ENCODE data around the gene IDI1. TPM values are rescaled to one million over a fixed set of nuclear protein-coding genes. Genes with fewer than 3 reads are reported as not detected.

IDI1 gene
- total RNA-seq, 1 experiment from 2014 or later = 44.7 TPM

DNA sequence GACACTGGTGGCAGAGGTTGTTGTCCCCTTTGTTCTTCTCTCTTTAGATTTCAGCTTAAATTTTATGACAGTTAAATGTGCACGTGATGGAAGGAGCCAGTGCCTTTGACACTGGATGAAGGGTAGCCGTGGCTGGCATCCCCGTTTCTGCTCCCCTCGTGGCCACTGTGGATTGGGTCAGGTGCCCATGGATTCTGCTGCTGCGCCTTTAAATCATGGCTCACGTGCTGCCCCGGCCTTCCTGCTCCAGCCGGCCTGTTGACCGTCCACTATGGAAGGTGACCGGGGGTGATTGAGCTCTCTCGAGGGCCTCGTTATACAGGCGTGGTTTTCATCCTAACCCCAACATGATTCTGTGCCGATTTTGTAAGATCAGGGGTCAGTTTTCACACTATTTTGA lies 41.8 kb upstream of the IDI1 start:
- H3K79me1 ChIP-seq (ENCODE audit: insufficient read depth, low read depth, low read length, poor library complexity, severe bottlenecking) = no peaks in the 10 kb centered on the region
- H2BK12ac ChIP-seq (ENCODE audit: insufficient read length, low read depth, low read length) = no peak overlapping the region
- no peaks in the 10 kb centered on the region for H3K27me3 ChIP-seq (ENCODE audit: insufficient read depth, low read length)
- no peaks in the 10 kb centered on the region for H3K4me1 Mint-ChIP-seq
- H3K9ac ChIP-seq (ENCODE audit: extremely low read depth, insufficient read length, low read length) = no peak overlapping the region
- no peaks in the 10 kb centered on the region for H3K9me3 ChIP-seq (ENCODE audit: control insufficient read depth, low read depth, low read length)
- H3K9me3 Mint-ChIP-seq = no peaks in the 10 kb centered on the region; a peak in 1 of 5 replicates
- no peak overlapping the region for H3K56ac ChIP-seq (ENCODE audit: insufficient read length, low read depth, low read length)
- no peak overlapping the region for H3K23ac ChIP-seq (ENCODE audit: insufficient read length, low read depth, low read length)
- H3K4me3 Mint-ChIP-seq = no peak overlapping the region
- no CpG with 5 or more reads among the region's 14 CpGs for WGBS (ENCODE audit: extremely low coverage, insufficient read length, low lambda C conversion rate)
- H3K27me3 Mint-ChIP-seq (ENCODE audit: low read depth) = no peaks in the 10 kb centered on the region
- no peak overlapping the region for H4K91ac ChIP-seq (ENCODE audit: insufficient read length, low read depth, low read length)
- H3K18ac ChIP-seq (ENCODE audit: insufficient read length, low read depth, low read length) = no peak overlapping the region
- H3K23me2 ChIP-seq (ENCODE audit: insufficient read length, low read depth, low read length, poor library complexity, severe bottlenecking) = no peaks in the 10 kb centered on the region
- H2AK5ac ChIP-seq (ENCODE audit: insufficient read length, low read length) = no peak overlapping the region
- no peak overlapping the region for H3K27ac ChIP-seq (ENCODE audit: insufficient read length, low read depth, low read length)
- no peak overlapping the region for H2AFZ ChIP-seq (ENCODE audit: low read length)
- no peak overlapping the region for H2BK120ac ChIP-seq (ENCODE audit: low read depth, low read length, poor library complexity, severe bottlenecking)
- no peaks in the 10 kb centered on the region for H4K20me1 ChIP-seq (ENCODE audit: control insufficient read depth, insufficient read depth, insufficient read length)
- H3T11ph ChIP-seq (ENCODE audit: low read length) = no peak overlapping the region
- no peak overlapping the region for H3K4ac ChIP-seq (ENCODE audit: low read depth, low read length)
- TF ChIP-seq, protein P1, sequence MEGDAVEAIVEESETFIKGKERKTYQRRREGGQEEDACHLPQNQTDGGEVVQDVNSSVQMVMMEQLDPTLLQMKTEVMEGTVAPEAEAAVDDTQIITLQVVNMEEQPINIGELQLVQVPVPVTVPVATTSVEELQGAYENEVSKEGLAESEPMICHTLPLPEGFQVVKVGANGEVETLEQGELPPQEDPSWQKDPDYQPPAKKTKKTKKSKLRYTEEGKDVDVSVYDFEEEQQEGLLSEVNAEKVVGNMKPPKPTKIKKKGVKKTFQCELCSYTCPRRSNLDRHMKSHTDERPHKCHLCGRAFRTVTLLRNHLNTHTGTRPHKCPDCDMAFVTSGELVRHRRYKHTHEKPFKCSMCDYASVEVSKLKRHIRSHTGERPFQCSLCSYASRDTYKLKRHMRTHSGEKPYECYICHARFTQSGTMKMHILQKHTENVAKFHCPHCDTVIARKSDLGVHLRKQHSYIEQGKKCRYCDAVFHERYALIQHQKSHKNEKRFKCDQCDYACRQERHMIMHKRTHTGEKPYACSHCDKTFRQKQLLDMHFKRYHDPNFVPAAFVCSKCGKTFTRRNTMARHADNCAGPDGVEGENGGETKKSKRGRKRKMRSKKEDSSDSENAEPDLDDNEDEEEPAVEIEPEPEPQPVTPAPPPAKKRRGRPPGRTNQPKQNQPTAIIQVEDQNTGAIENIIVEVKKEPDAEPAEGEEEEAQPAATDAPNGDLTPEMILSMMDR (conservative IDR thresholded peaks at IDR 0.05) = no peak
- H3K4me2 ChIP-seq (ENCODE audit: insufficient read depth, insufficient read length, low read length) = no peak overlapping the region
- H2BK5ac ChIP-seq (ENCODE audit: insufficient read length, low read length) = no peak overlapping the region
- no peak for DNase-seq
- no peaks in the 10 kb centered on the region for H3K4me1 ChIP-seq (ENCODE audit: insufficient read depth, low read length)
- H3K36me3 Mint-ChIP-seq (ENCODE audit: insufficient read depth in 1 of 3, low read depth in 3 of 3) = peaks cover 14 to 46% (median 32%) of the 10 kb centered on the region in 3 experiments; a peak in 6 of 7 replicates
- H3K14ac ChIP-seq (ENCODE audit: insufficient read depth, low read length) = no peak overlapping the region
- no peak overlapping the region for H2BK20ac ChIP-seq (ENCODE audit: low read depth, low read length, poor library complexity, severe bottlenecking)
- H2BK15ac ChIP-seq (ENCODE audit: low read depth, low read length) = no peak overlapping the region
- no peak overlapping the region for H4K8ac ChIP-seq (replicated peaks; ENCODE audit: insufficient read length, low read depth, low read length)
- 0 out of 2 replicates have a peak, but pooled peaks cover 1% of the 10 kb centered on the region for H3K79me2 ChIP-seq (ENCODE audit: insufficient read depth, low read length)
- no peak overlapping the region for H4K5ac ChIP-seq (ENCODE audit: insufficient read length, low read depth, low read length)
- no peak overlapping the region; a peak in 1 of 7 replicates for H3K27ac Mint-ChIP-seq

All from H9 (cell line).